HCT116 (cell line): ENCODE data around the gene APP.

Source experiments
- CEBPB ChIP-seq: IDR thresholded peaks from 2 replicates; pipeline ENCODE4 v1.6.1; 2012; ENCODE audit warnings: low read depth
- CTCF ChIP-seq, 3 experiments: fragments of 200-600 bp in 1 of 3; sonication (generic) in 1 of 3; IDR thresholded peaks in 2 of 3; conservative IDR thresholded peaks in 1 of 3; 2 replicates each; pipeline ENCODE4 v1.5.1; 2012 to 2017; ENCODE audit warnings: low read depth in 2 of 3, low read length in 2 of 3, antibody characterized with exemption in 1 of 3, borderline replicate concordance in 1 of 3, control low read depth in 1 of 3, mild to moderate bottlenecking in 1 of 3, mixed read lengths in 1 of 3, mixed run types in 1 of 3, moderate library complexity in 1 of 3; ENCODE audit not compliant: insufficient read depth in 1 of 3
- ELF1 ChIP-seq: IDR thresholded peaks from 2 replicates; pipeline ENCODE4 v1.6.1; 2012; ENCODE audit warnings: low read depth, borderline replicate concordance

GRCh38 chr21:25862596-25862995, 308.0 kb downstream of the APP start:
- TF ChIP-seq CTCF (IDR thresholded peaks at IDR 0.05 in 2 of 3, conservative IDR thresholded peaks at IDR 0.05 in 1 of 3; ENCODE audit: borderline replicate concordance in 1 of 3, insufficient read depth in 1 of 3, low read depth in 2 of 3, low read length in 2 of 3) (peak; percentile 15 to 83 (median 82); a peak in 5 of 6 replicates), ELF1 (no peak), CEBPB (no peak)
